ENCODE measurements around the gene EPB41L1.

DNA sequence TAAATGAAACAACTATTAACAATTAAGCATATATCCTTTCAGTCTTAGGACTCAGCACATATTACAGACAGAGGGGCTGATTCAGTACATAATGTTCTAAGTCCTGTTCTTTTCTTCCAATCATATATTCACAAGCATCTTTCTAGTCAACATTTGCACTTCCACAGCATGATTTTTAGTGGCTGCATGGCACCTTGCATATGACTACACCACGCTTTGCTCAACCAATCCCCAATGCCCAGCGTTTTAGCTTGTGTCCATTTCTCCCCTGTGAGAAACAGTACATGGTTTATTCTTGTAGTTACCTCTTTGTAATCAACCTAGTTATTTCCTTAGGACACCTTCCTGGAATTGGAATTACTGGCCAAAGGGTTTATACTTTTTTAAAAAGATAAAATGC, 115.0 kb downstream of the EPB41L1 start:
- TF ChIP-seq, protein P1, sequence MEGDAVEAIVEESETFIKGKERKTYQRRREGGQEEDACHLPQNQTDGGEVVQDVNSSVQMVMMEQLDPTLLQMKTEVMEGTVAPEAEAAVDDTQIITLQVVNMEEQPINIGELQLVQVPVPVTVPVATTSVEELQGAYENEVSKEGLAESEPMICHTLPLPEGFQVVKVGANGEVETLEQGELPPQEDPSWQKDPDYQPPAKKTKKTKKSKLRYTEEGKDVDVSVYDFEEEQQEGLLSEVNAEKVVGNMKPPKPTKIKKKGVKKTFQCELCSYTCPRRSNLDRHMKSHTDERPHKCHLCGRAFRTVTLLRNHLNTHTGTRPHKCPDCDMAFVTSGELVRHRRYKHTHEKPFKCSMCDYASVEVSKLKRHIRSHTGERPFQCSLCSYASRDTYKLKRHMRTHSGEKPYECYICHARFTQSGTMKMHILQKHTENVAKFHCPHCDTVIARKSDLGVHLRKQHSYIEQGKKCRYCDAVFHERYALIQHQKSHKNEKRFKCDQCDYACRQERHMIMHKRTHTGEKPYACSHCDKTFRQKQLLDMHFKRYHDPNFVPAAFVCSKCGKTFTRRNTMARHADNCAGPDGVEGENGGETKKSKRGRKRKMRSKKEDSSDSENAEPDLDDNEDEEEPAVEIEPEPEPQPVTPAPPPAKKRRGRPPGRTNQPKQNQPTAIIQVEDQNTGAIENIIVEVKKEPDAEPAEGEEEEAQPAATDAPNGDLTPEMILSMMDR (IDR thresholded peaks at IDR 0.05) = no peak
- TF ChIP-seq POLR2A (IDR thresholded peaks at IDR 0.05) = no peak

All from lower leg skin (tissue), 3 donors.